DOHH2 (cell line): Measurements from ENCODE around the gene CYP2C18.

ENCODE experiments used
- CTCF ChIP-seq: fragments of 200-600 bp; sonication (generic); IDR thresholded peaks from one replicate; pipeline ENCODE4 v1.5.1; 2014; ENCODE audit warnings: antibody characterized with exemption, mild to moderate bottlenecking, low read depth, low read length; ENCODE audit not compliant: poor library complexity, severe bottlenecking
- EZH2phosphoT487 ChIP-seq: fragments of 200-600 bp; sonication (generic); IDR thresholded peaks from 2 replicates; pipeline ENCODE4 v1.6.1; 2017; ENCODE audit warnings: borderline replicate concordance, mild to moderate bottlenecking, antibody characterized with exemption, low read length, moderate library complexity, mixed read lengths

GRCh38 chr10:94676496-94676895 lies 7.0 kb upstream of the CYP2C18 start:
- TF ChIP-seq CTCF = no peak
- TF ChIP-seq EZH2phosphoT487 = no peak
